Naive B cell (primary cell): Measurements from ENCODE around the gene CNTN5. TPM values are rescaled to one million over a fixed set of nuclear protein-coding genes. Genes with fewer than 3 reads are reported as not detected.
A peak's percentile ranks its signal among the peaks of the same experiment; 100 is the strongest.
"Not testable (repeated sequence)": the region's sequence is repeated elsewhere in the genome, so short reads cannot be mapped to it uniquely, and the experiment has no call there.

Experiments
- ATAC-seq, 2 donors: fragments of 150-1000 bp; cut with Tn5 transposase; 2 replicates each; pipeline ENCODE4 v1.10.0; 2021; ENCODE audit warnings: low read depth in 2 of 2, mild to moderate bottlenecking in 2 of 2, moderate library complexity in 2 of 2
- DNase-seq: peaks from one replicate; pipeline ENCODE4 v3.0.0; 2022
- H3K27ac Mint-ChIP-seq, 6 donors: one replicate each; pipeline ENCODE4 v1.8.0; 2020 to 2022; ENCODE audit warnings: mild to moderate bottlenecking in 6 of 6, mixed read lengths in 6 of 6, moderate library complexity in 5 of 6, inconsistent platforms in 2 of 6
- H3K27me3 Mint-ChIP-seq, 3 donors: one replicate each; pipeline ENCODE4 v1.8.0; 2021 to 2022; ENCODE audit warnings: mixed read lengths in 3 of 3, mild to moderate bottlenecking in 1 of 3
- H3K36me3 Mint-ChIP-seq, 2 donors: one replicate each; pipeline ENCODE4 v1.8.0; 2020 to 2022; ENCODE audit warnings: mixed read lengths in 2 of 2, inconsistent platforms in 1 of 2, mild to moderate bottlenecking in 1 of 2
- H3K4me1 Mint-ChIP-seq, 3 donors: one replicate each; pipeline ENCODE4 v1.8.0; 2020 to 2022; ENCODE audit warnings: mixed read lengths in 3 of 3, inconsistent platforms in 1 of 3, mild to moderate bottlenecking in 1 of 3, moderate library complexity in 1 of 3
- H3K4me3 Mint-ChIP-seq, 8 donors: one replicate each; pipeline ENCODE4 v1.8.0; 2020 to 2022; ENCODE audit warnings: mild to moderate bottlenecking in 8 of 8, mixed read lengths in 8 of 8, moderate library complexity in 8 of 8, inconsistent platforms in 2 of 8
- H3K9me3 Mint-ChIP-seq, 7 donors: one replicate each; pipeline ENCODE4 v1.8.0; 2020 to 2022; ENCODE audit warnings: mixed read lengths in 7 of 7, mild to moderate bottlenecking in 5 of 7, inconsistent platforms in 2 of 7, moderate library complexity in 1 of 7
- polyA plus RNA-seq, 6 donors: library from polyadenylated mRNA; unstranded; fragments of 300-500 nt; fragmentation: Illumina TruSeq; gene quantifications; one replicate each; pipeline ENCODE4 v1.2.3, GENCODE V29; 2021; ENCODE audit warnings: low read depth in 6 of 6

CNTN5 gene
- polyA plus RNA-seq, 6 donors from 2014 or later = not detected

- Mint-ChIP-seq H3K4me1 (no peaks in the 10 kb centered on the region), H3K36me3 (no peaks in the 10 kb centered on the region), H3K27ac (no peak overlapping the region), H3K9me3 (peaks cover 0 to 6% (median 0%) of the 10 kb centered on the region in 7 donors), H3K27me3 (no peaks in the 10 kb centered on the region), H3K4me3 (no peak overlapping the region)
- no peak for DNase-seq
- ATAC-seq = no peak
Measured at GRCh38 chr11:99766811-99767210, 746.1 kb downstream of the CNTN5 start.

GRCh38 chr11:99773646-99774045, 752.9 kb downstream of the CNTN5 start:
- ATAC-seq (no peak), DNase-seq (no peak)
- H3K27me3 Mint-ChIP-seq = no peaks in the 10 kb centered on the region

GRCh38 chr11:99781074-99781473, 760.3 kb downstream of the CNTN5 start:
- Mint-ChIP-seq H3K27me3 (no peaks in the 10 kb centered on the region), H3K4me1 (no peaks in the 10 kb centered on the region), H3K27ac (no peak overlapping the region), H3K9me3 (peaks cover under 1 to 19% (median 3%) of the 10 kb centered on the region in 7 donors), H3K36me3 (no peaks in the 10 kb centered on the region), H3K4me3 (no peak overlapping the region)
- ATAC-seq (no peak), DNase-seq (no peak)

More at GRCh38 chr11:99773646-99774045, 752.9 kb downstream of the CNTN5 start:
- H3K27ac Mint-ChIP-seq = no peak overlapping the region
- H3K36me3 Mint-ChIP-seq = no peaks in the 10 kb centered on the region
- no peak overlapping the region for H3K4me3 Mint-ChIP-seq
- H3K4me1 Mint-ChIP-seq = no peaks in the 10 kb centered on the region
- peaks cover 0 to 2% (median 0%) of the 10 kb centered on the region in 7 donors for H3K9me3 Mint-ChIP-seq

- no peak for DNase-seq
- no peak overlapping the region for H3K27ac Mint-ChIP-seq
Measured at GRCh38 chr11:99791354-99791753, 770.6 kb downstream of the CNTN5 start.

GRCh38 chr11:99795999-99796398, 775.2 kb downstream of the CNTN5 start:
- Mint-ChIP-seq H3K4me1 (no peaks in the 10 kb centered on the region), H3K36me3 (no peaks in the 10 kb centered on the region), H3K27me3 (no peaks in the 10 kb centered on the region), H3K27ac (no peak overlapping the region), H3K4me3 (no peak overlapping the region), H3K9me3 (peaks cover 0 to 11% (median 4%) of the 10 kb centered on the region in 7 donors)
- DNase-seq (no peak), ATAC-seq (no peak)

More at GRCh38 chr11:99791354-99791753, 770.6 kb downstream of the CNTN5 start:
- H3K4me1 Mint-ChIP-seq = no peaks in the 10 kb centered on the region
- no peaks in the 10 kb centered on the region for H3K36me3 Mint-ChIP-seq
- no peak overlapping the region for H3K4me3 Mint-ChIP-seq
- no peaks in the 10 kb centered on the region for H3K27me3 Mint-ChIP-seq
- no peak for ATAC-seq
- H3K9me3 Mint-ChIP-seq = peaks cover 0 to 16% (median 4%) of the 10 kb centered on the region in 7 donors

- Mint-ChIP-seq H3K4me1 (no peaks in the 10 kb centered on the region), H3K36me3 (no peaks in the 10 kb centered on the region), H3K27me3 (no peaks in the 10 kb centered on the region), H3K4me3 (no peak overlapping the region), H3K9me3 (peaks cover 0 to 10% (median 0%) of the 10 kb centered on the region in 7 donors), H3K27ac (no peak overlapping the region)
- no peak for ATAC-seq
- no peak for DNase-seq
Measured at GRCh38 chr11:99803501-99803900, 782.8 kb downstream of the CNTN5 start.

- no peak for ATAC-seq
- no peak overlapping the region for H3K4me3 Mint-ChIP-seq
- H3K9me3 Mint-ChIP-seq = peaks cover 0 to 14% (median 0%) of the 10 kb centered on the region in 7 donors
- no peaks in the 10 kb centered on the region for H3K36me3 Mint-ChIP-seq
- H3K27me3 Mint-ChIP-seq = no peaks in the 10 kb centered on the region
- H3K27ac Mint-ChIP-seq = no peak overlapping the region
- no peaks in the 10 kb centered on the region for H3K4me1 Mint-ChIP-seq
- no peak for DNase-seq
Measured at GRCh38 chr11:99812516-99812915, 791.8 kb downstream of the CNTN5 start.

- ATAC-seq (no peak), DNase-seq (no peak)
- no peak overlapping the region for H3K4me3 Mint-ChIP-seq
- no peaks in the 10 kb centered on the region for H3K27me3 Mint-ChIP-seq
- peak overlapping the region in 1 of 6 donors; percentile 3 for H3K27ac Mint-ChIP-seq
- H3K9me3 Mint-ChIP-seq = peaks cover 0 to 14% (median 0%) of the 10 kb centered on the region in 7 donors
- H3K4me1 Mint-ChIP-seq = no peaks in the 10 kb centered on the region
- no peaks in the 10 kb centered on the region for H3K36me3 Mint-ChIP-seq
Measured at GRCh38 chr11:99814021-99814420, 793.3 kb downstream of the CNTN5 start.

GRCh38 chr11:99814738-99815137, 794.0 kb downstream of the CNTN5 start:
- H3K4me1 Mint-ChIP-seq = no peaks in the 10 kb centered on the region

GRCh38 chr11:99818991-99819390, 798.2 kb downstream of the CNTN5 start:
- H3K9me3 Mint-ChIP-seq = peaks cover 0 to 20% (median 5%) of the 10 kb centered on the region in 7 donors
- H3K4me3 Mint-ChIP-seq = no peak overlapping the region
- DNase-seq (no peak), ATAC-seq (no peak)
- H3K27ac Mint-ChIP-seq = no peak overlapping the region
- no peaks in the 10 kb centered on the region for H3K27me3 Mint-ChIP-seq
- H3K4me1 Mint-ChIP-seq = no peaks in the 10 kb centered on the region
- no peaks in the 10 kb centered on the region for H3K36me3 Mint-ChIP-seq

More at GRCh38 chr11:99814738-99815137, 794.0 kb downstream of the CNTN5 start:
- H3K36me3 Mint-ChIP-seq = no peaks in the 10 kb centered on the region
- no peak overlapping the region for H3K27ac Mint-ChIP-seq
- H3K4me3 Mint-ChIP-seq = no peak overlapping the region
- H3K9me3 Mint-ChIP-seq = peaks cover 0 to 20% (median 5%) of the 10 kb centered on the region in 7 donors
- H3K27me3 Mint-ChIP-seq = no peaks in the 10 kb centered on the region
- DNase-seq = no peak
- no peak for ATAC-seq

GRCh38 chr11:99822846-99823565, 802.3 kb downstream of the CNTN5 start:
- Mint-ChIP-seq H3K36me3 (no peaks in the 10 kb centered on the region), H3K27ac (no peak overlapping the region), H3K4me3 (no peak overlapping the region), H3K4me1 (no peaks in the 10 kb centered on the region), H3K9me3 (peaks cover 0 to 5% (median 2%) of the 10 kb centered on the region in 7 donors), H3K27me3 (no peaks in the 10 kb centered on the region)
- ATAC-seq (no peak), DNase-seq (no peak)

- H3K9me3 Mint-ChIP-seq, H3K27ac Mint-ChIP-seq, DNase-seq, ATAC-seq, H3K4me1 Mint-ChIP-seq, H3K4me3 Mint-ChIP-seq, H3K36me3 Mint-ChIP-seq, H3K27me3 Mint-ChIP-seq: not testable (repeated sequence)
Measured at GRCh38 chr11:99836739-99837138, 816.0 kb downstream of the CNTN5 start.

GRCh38 chr11:99841885-99842284, 821.1 kb downstream of the CNTN5 start:
- no peaks in the 10 kb centered on the region for H3K27me3 Mint-ChIP-seq
- no peak overlapping the region for H3K4me3 Mint-ChIP-seq
- no peak overlapping the region for H3K27ac Mint-ChIP-seq
- no peaks in the 10 kb centered on the region for H3K36me3 Mint-ChIP-seq
- ATAC-seq = no peak
- DNase-seq = no peak
- H3K9me3 Mint-ChIP-seq = peaks cover 0 to 1% (median 0%) of the 10 kb centered on the region in 7 donors
- no peaks in the 10 kb centered on the region for H3K4me1 Mint-ChIP-seq

GRCh38 chr11:99865951-99866350, 845.2 kb downstream of the CNTN5 start:
- H3K9me3 Mint-ChIP-seq = peaks cover 0 to 3% (median 0%) of the 10 kb centered on the region in 7 donors
- H3K27me3 Mint-ChIP-seq = no peaks in the 10 kb centered on the region
- ATAC-seq (no peak), DNase-seq (no peak)
- no peaks in the 10 kb centered on the region for H3K4me1 Mint-ChIP-seq
- no peak overlapping the region for H3K4me3 Mint-ChIP-seq
- H3K36me3 Mint-ChIP-seq = no peaks in the 10 kb centered on the region
- no peak overlapping the region for H3K27ac Mint-ChIP-seq
